HPDE6-E6E7 (cell line): ENCODE measurements around the gene APOM.
A peak's percentile ranks its signal among the peaks of the same experiment; 100 is the strongest.

Experiments
- DNase-seq: peaks from one replicate; pipeline ENCODE4 v3.0.0; 2011; ENCODE audit warnings: missing footprints; ENCODE audit errors: extremely low spot score

Gene APOM

DNA sequence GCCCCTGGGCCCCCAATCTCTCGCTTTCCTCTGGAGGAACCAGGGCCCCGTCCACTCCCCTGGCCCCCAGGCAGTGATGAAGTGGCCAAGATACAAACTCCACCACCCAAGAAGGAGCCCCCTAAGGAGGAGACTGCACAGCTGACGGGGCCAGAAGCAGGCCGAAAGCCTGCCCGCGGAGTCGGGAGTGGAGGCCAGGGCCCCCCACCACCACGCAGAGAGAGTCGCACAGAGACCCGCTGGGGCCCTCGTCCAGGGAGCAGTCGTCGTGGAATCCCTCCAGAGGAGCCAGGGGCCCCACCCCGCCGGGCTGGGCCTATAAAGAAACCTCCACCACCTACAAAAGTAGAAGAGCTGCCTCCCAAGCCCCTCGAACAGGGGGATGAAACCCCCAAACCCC is 24.5 kb upstream of the APOM start:
- DNase-seq = no peak

DNA sequence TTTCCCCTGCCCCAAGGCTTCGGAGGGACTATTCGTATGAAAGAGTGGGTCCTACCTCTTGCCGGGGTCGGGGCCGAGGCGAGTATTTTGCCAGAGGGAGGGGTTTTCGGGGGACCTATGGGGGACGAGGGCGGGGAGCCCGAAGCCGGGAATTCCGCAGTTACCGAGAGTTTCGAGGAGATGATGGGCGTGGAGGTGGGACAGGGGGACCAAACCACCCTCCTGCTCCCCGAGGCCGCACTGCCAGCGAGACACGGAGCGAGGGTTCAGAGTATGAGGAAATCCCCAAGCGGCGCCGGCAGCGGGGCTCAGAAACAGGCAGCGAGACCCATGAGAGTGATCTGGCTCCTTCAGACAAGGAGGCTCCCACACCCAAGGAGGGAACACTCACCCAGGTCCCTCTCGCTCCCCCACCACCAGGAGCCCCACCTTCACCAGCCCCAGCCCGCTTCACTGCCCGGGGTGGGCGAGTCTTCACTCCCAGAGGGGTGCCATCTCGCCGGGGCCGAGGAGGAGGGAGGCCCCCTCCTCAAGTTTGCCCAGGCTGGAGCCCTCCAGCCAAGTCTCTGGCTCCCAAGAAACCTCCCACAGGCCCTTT is 23.9 kb upstream of the APOM start:
- no peak for DNase-seq

DNA sequence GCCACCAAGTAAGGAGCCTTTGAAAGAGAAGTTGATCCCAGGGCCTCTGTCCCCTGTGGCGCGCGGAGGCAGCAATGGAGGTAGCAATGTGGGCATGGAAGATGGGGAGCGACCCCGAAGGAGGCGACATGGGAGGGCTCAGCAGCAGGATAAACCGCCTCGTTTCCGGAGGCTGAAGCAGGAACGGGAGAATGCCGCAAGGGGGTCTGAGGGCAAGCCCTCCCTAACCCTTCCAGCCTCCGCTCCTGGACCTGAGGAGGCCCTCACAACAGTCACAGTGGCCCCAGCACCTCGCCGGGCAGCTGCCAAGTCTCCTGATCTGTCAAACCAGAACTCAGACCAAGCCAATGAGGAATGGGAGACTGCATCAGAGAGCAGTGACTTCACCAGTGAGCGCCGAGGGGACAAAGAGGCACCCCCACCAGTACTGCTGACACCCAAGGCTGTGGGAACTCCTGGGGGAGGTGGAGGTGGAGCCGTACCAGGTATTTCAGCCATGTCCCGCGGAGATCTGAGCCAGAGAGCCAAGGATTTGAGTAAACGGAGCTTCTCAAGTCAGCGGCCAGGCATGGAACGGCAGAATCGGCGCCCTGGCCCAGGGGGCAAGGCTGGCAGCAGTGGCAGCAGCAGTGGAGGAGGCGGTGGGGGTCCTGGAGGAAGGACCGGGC is 23.3 kb upstream of the APOM start:
- no peak for DNase-seq

DNA sequence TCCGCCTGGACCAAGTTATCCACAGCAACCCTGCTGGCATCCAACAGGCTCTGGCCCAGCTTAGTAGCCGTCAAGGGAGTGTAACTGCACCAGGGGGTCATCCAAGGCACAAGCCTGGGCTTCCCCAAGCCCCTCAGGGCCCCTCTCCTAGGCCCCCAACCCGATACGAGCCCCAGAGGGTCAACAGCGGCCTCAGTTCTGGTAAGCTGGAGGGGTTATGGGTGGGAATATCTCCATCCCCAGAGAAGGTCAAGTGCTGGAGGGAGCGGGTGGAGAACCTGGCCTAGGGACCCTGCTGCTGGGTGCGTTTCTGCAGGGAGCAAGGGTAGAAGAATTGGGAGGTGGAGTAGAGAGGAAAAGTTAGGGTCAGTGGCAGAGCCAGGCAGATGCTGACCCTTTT is 22.2 kb upstream of the APOM start:
- no peak for DNase-seq

DNA sequence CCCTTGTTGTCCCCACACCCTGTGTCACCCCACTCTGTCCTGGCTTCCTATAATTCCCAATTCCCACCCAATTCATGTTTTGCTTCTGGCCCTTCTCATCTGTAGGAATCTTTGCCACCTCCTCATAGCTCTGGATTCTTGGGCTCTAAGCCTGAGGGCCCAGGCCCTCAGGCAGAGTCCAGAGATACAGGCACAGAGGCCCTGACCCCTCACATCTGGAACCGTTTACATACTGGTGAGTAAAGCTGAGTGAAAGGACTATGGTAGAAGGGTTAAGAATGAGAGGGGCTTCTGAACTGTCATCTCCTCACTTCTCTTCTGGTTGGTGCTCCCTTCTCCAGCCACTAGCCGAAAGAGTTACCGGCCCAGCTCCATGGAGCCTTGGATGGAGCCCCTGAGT is 21.6 kb upstream of the APOM start:
- no peak for DNase-seq

DNA sequence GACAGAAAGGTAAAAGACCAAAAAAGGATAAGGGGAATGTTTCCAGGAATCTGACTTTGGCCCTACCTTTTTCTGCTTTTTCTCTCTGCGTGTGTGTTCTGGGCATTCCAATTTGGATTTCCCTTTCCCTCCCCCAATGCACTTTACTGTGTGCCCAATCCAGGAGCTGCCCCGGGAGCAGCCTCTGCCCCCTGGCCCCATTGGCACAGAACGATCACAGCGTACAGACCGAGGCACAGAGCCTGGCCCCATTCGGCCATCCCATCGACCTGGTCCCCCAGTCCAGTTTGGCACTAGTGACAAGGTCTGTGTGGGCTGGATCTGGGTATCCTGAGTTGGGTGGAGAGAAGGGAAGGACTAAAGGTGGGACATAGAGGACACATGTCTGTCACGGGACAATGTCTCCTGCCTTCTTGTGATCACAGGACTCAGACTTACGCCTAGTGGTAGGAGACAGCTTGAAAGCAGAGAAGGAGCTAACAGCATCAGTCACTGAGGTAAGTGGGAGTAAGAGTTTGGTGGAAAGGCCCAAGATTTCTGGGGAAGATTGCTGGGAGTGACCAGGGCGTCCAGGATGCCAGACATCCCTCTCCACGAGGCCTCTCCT is 20.6 kb upstream of the APOM start:
- no peak for DNase-seq

GRCh38 chr6:31636698-31637596 is 18.7 kb upstream of the APOM start:
- no peak for DNase-seq

DNA sequence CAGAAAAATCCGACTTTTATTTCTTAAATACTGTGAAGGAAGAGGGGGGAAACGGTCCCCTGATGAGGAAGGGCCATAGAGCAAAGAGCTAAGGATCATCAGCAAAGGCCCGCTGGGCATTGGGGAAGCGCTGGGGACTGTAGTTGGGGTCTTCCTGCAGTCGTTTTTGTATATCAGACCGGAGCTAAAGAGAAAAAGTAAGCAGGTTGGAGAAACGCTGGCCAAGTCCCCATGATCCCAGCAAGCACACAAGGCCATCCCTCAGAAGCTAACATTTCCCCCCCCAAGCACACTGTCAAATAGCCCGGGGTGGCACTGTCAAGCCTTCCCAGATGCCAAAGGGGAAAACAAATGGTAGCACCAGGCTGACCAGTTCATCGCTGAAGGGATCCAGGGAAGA is 16.7 kb upstream of the APOM start:
- DNase-seq = no peak

- no peak for DNase-seq
Measured at GRCh38 chr6:31639449-31639861, 16.2 kb upstream of the APOM start.

DNA sequence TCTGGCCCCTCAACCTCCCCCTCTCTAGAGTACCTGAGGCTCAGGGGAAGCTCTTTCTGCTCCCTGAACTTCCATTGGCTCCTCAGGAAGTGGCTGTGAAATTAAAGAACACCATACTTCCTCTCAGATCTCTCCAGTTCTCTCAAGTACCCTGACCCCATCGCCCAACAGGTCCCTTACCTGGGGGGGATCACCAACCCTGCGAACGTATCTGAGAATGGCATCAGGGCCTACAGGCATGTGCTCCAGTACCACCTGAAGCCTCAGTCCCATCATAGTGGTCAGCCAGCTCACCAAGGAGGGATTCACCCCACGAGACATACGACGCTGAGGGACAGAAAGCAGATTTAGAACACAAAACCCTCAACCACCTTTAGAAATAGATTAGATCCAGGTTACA is 15.1 kb upstream of the APOM start:
- no peak for DNase-seq

DNA sequence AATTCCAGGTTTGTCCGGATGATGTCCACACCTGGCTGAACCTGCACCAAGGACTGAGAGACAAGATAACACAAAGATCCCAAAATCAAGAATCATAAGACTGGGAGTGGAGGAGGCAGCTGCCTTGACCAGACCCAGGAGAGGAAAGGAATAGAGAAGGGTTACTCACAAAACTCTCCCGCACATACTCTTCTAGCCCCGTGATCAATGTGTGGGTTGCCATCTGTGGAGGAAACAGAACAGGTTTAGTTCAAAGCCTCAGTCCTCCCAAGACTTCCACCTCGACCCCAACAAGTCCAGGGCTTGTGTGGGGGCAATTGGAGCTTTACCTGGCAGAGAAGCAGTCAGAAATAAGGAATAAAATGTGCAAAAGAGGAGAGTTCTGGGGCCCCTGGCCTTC is 14.3 kb upstream of the APOM start:
- no peak for DNase-seq

DNA sequence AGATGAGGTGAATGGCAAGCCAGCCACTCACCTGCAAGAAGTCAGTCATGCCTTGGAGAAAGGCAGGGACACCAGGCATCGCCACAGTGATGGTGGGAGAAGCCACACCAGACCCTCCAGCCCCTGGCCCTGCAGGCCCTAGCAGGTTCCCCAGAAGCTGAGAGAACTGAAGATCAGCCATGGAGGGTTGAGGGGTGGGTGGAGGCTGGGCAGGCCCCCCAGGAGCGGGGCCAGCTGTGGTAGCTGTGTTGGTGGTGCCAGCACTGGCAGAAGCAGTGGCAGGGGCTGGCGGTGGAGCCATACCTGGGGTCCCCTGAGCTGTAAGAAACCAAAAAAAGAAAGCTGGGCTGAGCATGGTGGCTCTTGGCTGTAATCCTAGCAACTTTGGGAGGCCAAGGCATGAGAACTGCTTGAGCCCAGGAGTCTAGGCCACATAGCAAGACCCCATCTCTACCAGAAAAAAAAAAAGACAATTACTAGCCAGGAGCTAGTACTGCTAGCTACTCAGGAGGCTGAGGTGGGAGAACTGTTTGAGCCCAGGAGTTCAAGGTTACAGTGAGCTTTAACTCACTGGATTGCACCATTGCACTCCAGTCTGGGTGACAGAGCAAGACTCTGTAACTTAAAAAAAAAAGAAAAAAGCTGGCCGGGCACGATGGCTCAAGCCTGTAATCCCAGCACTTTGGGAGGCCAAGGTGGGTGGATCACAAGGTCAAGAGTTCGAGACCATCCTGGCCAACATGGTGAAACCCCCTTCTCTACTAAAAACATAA is 12.7 kb upstream of the APOM start:
- DNase-seq = no peak

DNA sequence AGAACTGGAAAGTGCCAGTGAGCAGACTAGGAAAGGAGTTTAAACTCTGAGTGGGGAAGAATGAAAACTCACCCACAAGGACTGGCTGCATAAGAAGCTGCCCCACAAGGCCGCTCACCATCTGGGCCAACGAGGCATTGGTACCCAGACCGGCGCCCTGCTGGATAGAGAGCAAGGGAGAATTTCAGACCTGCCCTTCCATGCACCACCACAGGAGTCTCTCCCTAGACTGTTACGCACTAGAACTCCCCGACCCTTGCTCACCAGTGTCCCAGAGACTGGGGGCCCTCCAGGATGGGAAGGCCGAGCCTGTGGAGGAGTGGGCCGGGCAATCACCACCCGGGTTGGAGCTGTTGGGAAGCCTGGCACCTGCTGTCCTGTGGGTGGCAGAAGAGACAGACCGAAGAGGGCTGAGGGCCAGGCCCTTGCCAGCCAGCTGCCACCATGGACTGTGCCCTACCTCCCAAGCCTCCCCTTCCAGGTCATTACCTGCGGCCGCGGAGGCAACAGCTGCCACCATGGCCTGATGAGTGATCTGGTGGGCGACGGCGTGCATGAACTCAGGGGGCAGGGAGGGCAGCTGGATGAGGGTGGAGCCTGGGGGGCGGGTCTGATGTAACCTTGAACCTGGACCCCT is 11.8 kb upstream of the APOM start:
- DNase-seq = no peak

GRCh38 chr6:31645325-31645724 is 10.4 kb upstream of the APOM start:
- no peak for DNase-seq

DNA sequence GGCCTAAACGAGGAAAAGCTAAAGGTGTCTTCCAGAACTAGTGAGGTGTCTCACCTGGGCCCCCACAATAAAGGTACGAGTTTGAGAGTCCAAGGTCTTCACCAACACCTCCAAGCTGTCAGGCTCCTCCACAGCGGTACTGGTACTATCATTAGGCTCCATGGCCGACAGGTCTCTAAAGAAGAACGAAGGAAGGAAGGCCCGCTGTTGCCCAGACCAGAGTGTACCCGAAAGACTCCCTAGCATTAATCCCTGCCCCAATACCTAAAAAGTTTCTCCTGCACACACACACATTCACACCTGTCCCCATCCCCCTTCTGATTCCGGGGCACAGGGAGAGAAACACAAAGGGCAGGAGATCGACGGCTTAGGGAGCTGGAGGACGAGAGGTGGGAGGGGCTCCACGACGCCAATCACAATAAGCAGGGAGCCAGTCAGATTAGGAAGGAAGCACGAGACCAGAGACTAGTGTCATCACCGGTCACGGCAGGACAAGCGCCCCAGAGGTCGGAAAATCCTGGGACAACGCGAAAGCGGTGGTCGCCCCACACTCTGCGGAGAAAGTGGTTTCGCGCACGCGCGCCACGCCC is 4.0 kb upstream of the APOM start:
- DNase-seq = peak; percentile 73

GRCh38 chr6:31652925-31653724 is 2.6 kb upstream of the APOM start:
- DNase-seq = peak; percentile 84

DNA sequence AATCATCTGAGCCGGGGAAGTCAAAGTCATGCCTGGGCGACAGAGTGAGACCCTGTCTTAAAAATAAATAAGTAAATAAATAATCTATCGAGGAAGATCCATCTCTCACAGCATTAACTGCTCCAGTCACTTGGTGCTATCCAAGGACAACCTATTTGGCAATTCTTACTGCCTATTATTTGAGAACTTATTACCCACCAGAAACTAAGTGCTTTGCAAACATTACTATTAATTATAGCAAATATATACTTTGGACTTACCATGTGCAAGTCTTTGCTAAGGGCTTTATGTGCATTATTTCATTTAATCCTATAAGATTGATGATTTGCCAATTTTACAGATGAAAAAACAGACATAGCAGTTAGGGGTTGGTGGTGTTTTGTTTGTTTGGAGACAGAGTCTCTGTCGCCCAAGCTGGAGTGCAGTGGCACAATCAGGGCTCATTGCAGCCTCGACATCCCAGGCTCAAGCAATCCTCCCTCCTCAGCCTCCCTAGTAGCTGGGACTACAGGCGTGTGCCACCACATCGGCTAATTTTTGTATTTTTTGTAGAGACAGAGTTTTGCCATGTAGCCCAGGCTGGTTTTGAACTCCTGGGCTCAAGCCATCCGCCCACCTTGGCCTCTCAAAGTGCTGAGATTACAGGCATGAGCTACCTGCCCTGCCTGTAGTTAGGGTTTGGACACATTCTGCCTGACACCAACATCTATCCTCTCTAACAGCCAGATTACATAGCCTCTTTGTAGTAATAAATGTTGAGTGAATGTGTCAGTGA is 933 bp upstream of the APOM start:
- no peak for DNase-seq

DNA sequence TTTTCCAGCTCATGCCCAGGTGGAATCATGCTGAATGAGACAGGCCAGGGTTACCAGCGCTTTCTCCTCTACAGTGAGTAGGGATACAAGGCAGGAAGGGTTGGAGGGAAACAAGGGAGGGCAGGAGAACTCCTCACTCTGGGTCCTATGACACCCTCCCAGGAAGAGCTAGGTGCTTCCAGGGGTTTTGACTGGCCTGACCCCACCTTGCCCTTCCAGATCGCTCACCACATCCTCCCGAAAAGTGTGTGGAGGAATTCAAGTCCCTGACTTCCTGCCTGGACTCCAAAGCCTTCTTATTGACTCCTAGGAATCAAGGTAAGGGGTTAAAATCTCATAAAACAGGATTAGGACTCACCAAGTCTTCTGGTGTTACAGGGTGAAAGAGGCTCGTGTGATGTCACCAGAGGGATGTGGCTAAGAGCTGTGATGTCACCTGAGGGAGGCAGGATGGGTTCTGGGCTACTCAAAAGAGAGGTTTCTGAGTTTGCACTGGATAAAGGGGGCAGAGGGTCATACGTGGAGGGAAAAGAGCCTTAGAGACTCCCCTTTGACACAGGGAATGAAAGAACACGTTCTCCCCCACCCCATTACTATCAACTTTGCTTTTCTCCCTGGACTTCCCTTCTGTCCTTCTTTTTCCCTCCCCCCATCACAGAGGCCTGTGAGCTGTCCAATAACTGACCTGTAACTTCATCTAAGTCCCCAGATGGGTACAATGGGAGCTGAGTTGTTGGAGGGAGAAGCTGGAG is 1.9 kb downstream of the APOM start:
- DNase-seq = no peak
